Large intestine (tissue), 3 donors: ENCODE data around the gene ZNF117. TPM values are rescaled to one million over a fixed set of nuclear protein-coding genes. Genes with fewer than 3 reads are reported as not detected.
A peak's percentile ranks its signal among the peaks of the same experiment; 100 is the strongest.
"Not testable (repeated sequence)": the region's sequence is repeated elsewhere in the genome, so short reads cannot be mapped to it uniquely, and the experiment has no call there.

Experiments
- DNase-seq, 2 donors: peaks; one replicate each; pipeline versions ENCODE4 v3.0.0 to v3.0.0-alpha.2; 2013
- H3K27ac ChIP-seq: one replicate; pipeline ENCODE4 v1.5.1; 2013; ENCODE audit warnings: low read length
- H3K27me3 ChIP-seq: 2 replicates; pipeline ENCODE4 v1.6.1; 2013; ENCODE audit warnings: low read length; ENCODE audit not compliant: control insufficient read depth, insufficient read depth
- H3K36me3 ChIP-seq: 2 replicates; pipeline ENCODE4 v1.6.1; 2013; ENCODE audit warnings: low read length; ENCODE audit not compliant: control insufficient read depth, insufficient read depth
- H3K4me1 ChIP-seq: one replicate; pipeline ENCODE4 v1.6.1; 2013; ENCODE audit warnings: low read length; ENCODE audit not compliant: control insufficient read depth, insufficient read depth
- H3K4me3 ChIP-seq: one replicate; pipeline ENCODE4 v1.5.1; 2013; ENCODE audit warnings: low read length
- H3K9me3 ChIP-seq: one replicate; pipeline ENCODE4 v1.6.1; 2013; ENCODE audit warnings: mild to moderate bottlenecking, low read depth, low read length, moderate library complexity; ENCODE audit not compliant: control insufficient read depth
- WGBS: methylation state at CpG from one replicate; pipeline ENCODE4 v1.1.5; 2013; ENCODE audit warnings: low lambda C conversion rate; ENCODE audit not compliant: insufficient coverage; 5-methylcytosine and 5-hydroxymethylcytosine counted together
- polyA plus RNA-seq: library from polyadenylated mRNA; unstranded; fragments of 120-200 nt; gene quantifications from one replicate; pipeline ENCODE4 v1.2.1, GENCODE V29; 2013

Gene ZNF117
- polyA plus RNA-seq, 1 donor = 31.1 TPM

DNA sequence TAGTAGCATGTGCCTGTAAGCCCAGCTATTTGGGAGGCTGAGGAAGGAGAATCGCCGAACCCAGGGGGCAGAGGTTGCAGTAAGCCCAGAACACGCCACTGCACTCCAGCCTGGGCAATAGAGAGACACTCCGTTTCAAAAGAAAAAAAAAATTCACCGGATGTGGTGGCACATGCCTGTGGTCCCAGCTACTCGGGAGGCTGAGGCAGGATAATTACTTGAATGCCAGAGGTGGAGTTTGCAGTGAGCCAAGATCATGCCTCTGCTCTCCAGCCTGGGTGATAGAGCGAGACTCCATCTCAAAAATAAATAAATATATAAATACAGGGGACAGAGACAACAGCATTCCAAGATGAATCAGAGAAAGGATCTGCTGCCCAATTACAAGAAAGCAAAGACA, 19.0 kb upstream of the ZNF117 start:
- not testable (repeated sequence) for H3K27ac ChIP-seq, H3K4me3 ChIP-seq, H3K4me1 ChIP-seq, H3K27me3 ChIP-seq, H3K36me3 ChIP-seq, DNase-seq, H3K9me3 ChIP-seq
- no CpG with 5 or more reads among the region's 7 CpGs for WGBS

- not testable (repeated sequence) for H3K4me3 ChIP-seq, DNase-seq, H3K36me3 ChIP-seq, H3K9me3 ChIP-seq, H3K27ac ChIP-seq, H3K4me1 ChIP-seq, H3K27me3 ChIP-seq
- no CpG with 5 or more reads among the region's 2 CpGs for WGBS
Measured at GRCh38 chr7:65009394-65009793, 18.6 kb upstream of the ZNF117 start.

DNA sequence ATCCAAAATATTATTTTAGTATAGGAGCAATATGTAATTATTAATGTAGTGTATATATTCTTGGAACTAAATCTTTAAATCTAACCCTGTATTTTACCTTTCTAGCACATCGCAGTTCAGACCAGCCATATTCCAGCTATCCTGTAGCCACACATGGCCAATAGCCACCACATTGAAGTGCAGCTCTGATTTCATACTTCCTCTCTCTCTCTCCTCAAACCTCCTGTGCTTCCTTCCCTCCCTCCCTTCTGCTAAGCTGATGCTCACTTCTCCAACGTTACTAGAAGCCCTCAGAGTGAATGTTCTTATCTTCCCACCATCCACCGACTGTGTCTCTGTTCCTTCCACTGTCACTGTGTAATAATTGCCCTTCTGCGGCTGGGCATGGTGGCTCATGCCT, 16.2 kb upstream of the ZNF117 start:
- not testable (repeated sequence) for H3K36me3 ChIP-seq, H3K9me3 ChIP-seq, H3K4me1 ChIP-seq, DNase-seq, H3K27me3 ChIP-seq
- Histone ChIP-seq H3K27ac (peak overlapping the region; percentile 90), H3K4me3 (peak overlapping the region; percentile 95)
- WGBS = 100% methylated on average over 1 of the region's 4 CpGs

DNA sequence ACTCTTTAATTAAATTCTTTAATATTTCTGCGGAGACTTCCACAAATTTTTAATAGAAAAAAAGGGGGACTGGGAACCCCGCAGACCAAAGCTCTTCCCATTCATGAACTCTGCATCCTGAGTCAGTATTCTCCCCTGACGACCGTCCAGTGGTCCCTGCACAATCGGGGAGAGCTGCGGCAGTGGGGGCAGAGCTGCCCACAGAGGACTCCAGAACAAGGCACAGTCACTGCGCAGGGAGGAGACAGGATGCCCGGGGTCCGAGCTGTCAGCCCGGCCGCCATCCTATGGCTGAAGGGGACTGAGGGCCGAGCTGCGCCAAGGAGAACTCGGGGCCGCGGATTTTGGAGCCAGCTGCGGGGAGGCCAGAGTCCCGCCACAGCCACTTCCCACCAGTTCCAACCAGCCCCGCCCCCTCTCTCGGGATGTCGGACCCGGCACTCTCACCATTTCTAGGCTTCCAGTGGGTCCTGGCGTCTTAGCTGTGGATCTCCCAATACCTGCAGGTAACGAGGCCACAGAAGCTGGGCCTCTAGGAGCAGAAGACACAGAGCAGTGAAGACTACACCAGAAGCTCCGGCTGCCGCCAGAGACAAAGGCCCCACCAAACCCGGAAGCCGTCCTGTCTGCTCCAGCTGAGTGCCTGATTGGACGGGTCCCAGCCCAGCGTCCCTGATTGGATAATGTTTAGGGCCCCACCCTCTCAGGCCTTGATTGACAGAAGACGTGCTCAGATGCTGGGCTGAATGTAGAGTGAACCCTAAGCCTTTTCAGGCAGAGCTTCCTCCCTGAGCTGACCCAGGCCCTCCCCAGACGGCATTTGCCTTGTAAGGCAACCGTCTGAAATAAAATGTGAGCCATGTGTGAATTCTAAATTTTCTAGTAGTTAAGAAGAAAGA, 15.5 kb upstream of the ZNF117 start, which contains the start of gene ERV3-1:
ERV3-1 (minus strand) TSS at position 594 of the 899 bp plus-strand sequence. CDS start 13,661 bp downstream, outside the sequence.
- H3K4me1 ChIP-seq = no peaks in the 10 kb centered on the region
- H3K27me3 ChIP-seq = no peaks in the 10 kb centered on the region
- peak within 1 kb of the TSS; percentile 90 for H3K27ac ChIP-seq
- peak within 1 kb of the TSS; percentile 95 for H3K4me3 ChIP-seq
- peak; percentile 95 to 97 for DNase-seq
- H3K9me3 ChIP-seq = peaks cover 8% of the 10 kb centered on the region
- WGBS = 20% methylated on average over 2 of the region's 33 CpGs
- H3K36me3 ChIP-seq = peaks cover 7% of the 10 kb centered on the region

DNA sequence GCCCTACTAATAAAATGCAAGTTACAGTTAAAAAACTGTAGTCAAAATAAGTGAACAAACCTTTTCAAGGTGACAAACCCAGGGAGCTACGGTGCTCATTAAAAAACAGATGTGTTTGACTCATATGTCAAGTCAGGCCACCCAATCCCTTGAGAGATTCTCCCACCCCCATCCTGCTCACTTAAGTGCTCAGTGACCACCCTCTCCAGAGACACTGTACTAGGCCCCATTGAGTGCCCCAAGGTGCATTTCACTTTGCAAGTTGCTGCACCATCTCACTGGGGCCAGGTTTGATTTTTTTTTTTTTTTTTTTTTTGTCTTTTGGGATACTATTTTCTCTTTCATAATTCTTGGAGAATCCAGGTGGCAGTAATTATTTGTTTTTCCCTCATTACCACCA, 13.7 kb upstream of the ZNF117 start:
- no peak for DNase-seq
- Histone ChIP-seq H3K27me3 (no peaks in the 10 kb centered on the region), H3K36me3 (peaks cover 13% of the 10 kb centered on the region), H3K4me1 (no peaks in the 10 kb centered on the region), H3K4me3 (no peak overlapping the region), H3K27ac (no peak overlapping the region), H3K9me3 (peaks cover 15% of the 10 kb centered on the region)
- no CpG with 5 or more reads among the region's 1 CpG for WGBS

- DNase-seq = no peak
- peaks cover 25% of the 10 kb centered on the region for H3K9me3 ChIP-seq
- H3K36me3 ChIP-seq = peaks cover 27% of the 10 kb centered on the region
- no peak overlapping the region for H3K4me3 ChIP-seq
- no peak overlapping the region for H3K27ac ChIP-seq
- no CpG with 5 or more reads among the region's 2 CpGs for WGBS
- no peaks in the 10 kb centered on the region for H3K4me1 ChIP-seq
- H3K27me3 ChIP-seq = no peaks in the 10 kb centered on the region
Measured at GRCh38 chr7:65002972-65003585, 12.2 kb upstream of the ZNF117 start.

DNA sequence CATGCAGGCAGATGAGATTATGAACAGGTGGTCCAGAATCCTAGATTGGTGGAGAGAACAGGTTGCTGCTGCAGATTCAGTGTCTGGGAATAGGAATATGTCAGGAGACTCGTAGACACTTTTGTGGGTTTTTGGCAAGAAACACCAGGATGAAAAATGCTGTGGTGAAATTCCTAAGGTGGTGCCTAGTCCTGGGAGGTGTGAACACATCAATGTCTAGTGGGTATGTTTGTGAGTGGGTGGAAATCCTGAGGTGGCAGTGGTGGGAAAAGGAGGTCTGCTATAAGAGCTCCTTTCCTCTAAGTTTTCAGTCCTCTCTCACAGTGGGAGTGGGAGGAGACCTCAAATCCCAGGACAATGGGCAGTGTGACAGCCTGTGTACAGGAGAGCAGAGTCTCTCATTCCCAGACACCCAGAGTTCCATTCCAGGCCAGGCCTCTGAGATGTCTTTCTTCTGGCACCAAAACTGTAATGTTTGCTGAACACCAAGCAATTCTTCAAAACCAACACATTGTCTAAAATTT, 10.5 kb upstream of the ZNF117 start:
- DNase-seq = no peak
- Histone ChIP-seq H3K4me1 (no peaks in the 10 kb centered on the region), H3K9me3 (peaks cover 38% of the 10 kb centered on the region), H3K27ac (no peak overlapping the region), H3K4me3 (no peak overlapping the region), H3K27me3 (no peaks in the 10 kb centered on the region), H3K36me3 (peaks cover 32% of the 10 kb centered on the region)
- no CpG with 5 or more reads among the region's 1 CpG for WGBS

DNA sequence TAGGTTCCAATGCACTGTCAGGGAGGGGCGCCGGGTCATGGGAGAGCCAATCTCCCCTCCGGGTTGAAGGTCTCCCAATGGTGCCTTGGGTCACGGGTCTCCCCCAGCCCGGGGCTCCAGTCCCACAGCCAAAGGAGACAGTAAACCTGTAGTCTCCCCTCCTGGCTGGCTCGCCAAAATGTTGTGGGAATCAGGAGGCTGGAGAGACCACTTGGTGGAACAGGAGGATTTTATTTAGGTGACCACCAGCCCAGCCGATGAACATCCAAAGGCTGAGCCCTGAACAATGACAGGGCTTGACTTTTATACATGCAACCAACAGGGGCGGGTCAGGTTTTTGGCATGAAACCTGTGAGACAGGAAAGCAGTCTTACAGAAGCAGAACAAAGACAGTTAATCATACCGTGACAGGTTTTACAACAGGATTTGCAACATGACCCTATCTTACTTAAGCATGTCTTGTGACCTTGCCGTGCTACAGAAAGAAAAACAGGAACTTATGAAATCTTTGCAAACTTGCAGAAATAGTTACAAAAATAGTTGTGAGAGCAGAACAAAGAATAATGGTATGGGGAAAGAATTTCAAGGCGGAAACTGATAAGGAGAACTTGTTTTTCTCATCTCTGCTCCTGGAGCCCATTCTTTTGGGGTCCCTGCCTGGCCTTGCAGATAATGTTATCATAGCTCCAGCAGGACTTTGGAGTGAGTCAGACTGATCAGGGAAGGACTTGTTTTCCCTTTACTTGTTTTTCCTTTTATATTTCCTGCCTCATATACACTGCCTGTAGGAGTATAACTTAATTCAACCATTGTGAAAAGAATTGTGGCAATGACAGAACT, 8.5 kb upstream of the ZNF117 start:
- 33% methylated on average over 1 of the region's 11 CpGs for WGBS
- Histone ChIP-seq H3K4me1 (no peaks in the 10 kb centered on the region), H3K9me3 (peaks cover 52% of the 10 kb centered on the region), H3K4me3 (no peak overlapping the region), H3K27me3 (no peaks in the 10 kb centered on the region), H3K27ac (peak overlapping the region; percentile 60), H3K36me3 (peaks cover 32% of the 10 kb centered on the region)
- peak; percentile 54 to 68 for DNase-seq

GRCh38 chr7:64998865-64999164, 8.0 kb upstream of the ZNF117 start:
- H3K4me1 ChIP-seq = no peaks in the 10 kb centered on the region
- H3K27me3 ChIP-seq = no peaks in the 10 kb centered on the region
- peaks cover 32% of the 10 kb centered on the region for H3K36me3 ChIP-seq
- H3K27ac ChIP-seq = peak overlapping the region; percentile 60
- no peak overlapping the region for H3K4me3 ChIP-seq
- peaks cover 49% of the 10 kb centered on the region for H3K9me3 ChIP-seq
- no peak for DNase-seq
- WGBS = 100% methylated on average over 1 of the region's 7 CpGs

GRCh38 chr7:64997927-64998391, 7.1 kb upstream of the ZNF117 start:
- Histone ChIP-seq H3K4me3 (no peak overlapping the region), H3K27me3 (no peaks in the 10 kb centered on the region), H3K9me3 (peaks cover 50% of the 10 kb centered on the region), H3K27ac (no peak overlapping the region), H3K4me1 (no peaks in the 10 kb centered on the region), H3K36me3 (peaks cover 34% of the 10 kb centered on the region)
- DNase-seq = no peak
- WGBS = no CpG with 5 or more reads among the region's 8 CpGs
